Lower leg skin (tissue), 4 donors: Measurements from ENCODE around the gene MINDY4B. TPM values are rescaled to one million over a fixed set of nuclear protein-coding genes. Genes with fewer than 3 reads are reported as not detected.

ENCODE experiments used
- DNase-seq, 2 donors: peaks; one replicate each; pipeline ENCODE4 v3.0.0-alpha.2; 2019; ENCODE audit warnings: low spot score in 2 of 2
- H3K4me3 ChIP-seq: fragments of 200-600 bp; sonication (generic); 2 replicates; pipeline ENCODE4 v1.5.1; 2017; ENCODE audit warnings: mild to moderate bottlenecking, low read depth; ENCODE audit not compliant: poor library complexity, severe bottlenecking
- POLR2A ChIP-seq, 2 donors: fragments of 450-650 bp; IDR thresholded peaks; one replicate each; pipeline ENCODE4 v1.6.1; 2016 to 2017; ENCODE audit warnings: antibody characterized with exemption in 2 of 2, mild to moderate bottlenecking in 1 of 2, moderate library complexity in 1 of 2
- WGBS, 2 donors: methylation state at CpG; one replicate each; pipeline ENCODE4 v1.1.5; 2018; 5-methylcytosine and 5-hydroxymethylcytosine counted together
- intact Hi-C: fragments of 100-400 bp; cut with DNase I; formaldehyde crosslinking; loops from one replicate; pipeline ENCODE4 v1.15.0; 2023; ENCODE audit warnings: low total_unique reads
- total RNA-seq, 4 donors: library from RNA; depleted of rRNA; stranded (reverse); fragments of >200 nt; gene quantifications; one replicate each; pipeline ENCODE4 v1.1.0, GENCODE V29; 2016
- TF ChIP-seq, protein P1 (sequence below), 3 donors: fragments of 450-650 bp; IDR thresholded peaks; one replicate each; pipeline ENCODE4 v1.5.1; 2016; ENCODE audit warnings: antibody characterized with exemption in 3 of 3, mild to moderate bottlenecking in 3 of 3, moderate library complexity in 2 of 3

Gene MINDY4B
- total RNA-seq, 4 donors from 2014 or later = not detected

DNA sequence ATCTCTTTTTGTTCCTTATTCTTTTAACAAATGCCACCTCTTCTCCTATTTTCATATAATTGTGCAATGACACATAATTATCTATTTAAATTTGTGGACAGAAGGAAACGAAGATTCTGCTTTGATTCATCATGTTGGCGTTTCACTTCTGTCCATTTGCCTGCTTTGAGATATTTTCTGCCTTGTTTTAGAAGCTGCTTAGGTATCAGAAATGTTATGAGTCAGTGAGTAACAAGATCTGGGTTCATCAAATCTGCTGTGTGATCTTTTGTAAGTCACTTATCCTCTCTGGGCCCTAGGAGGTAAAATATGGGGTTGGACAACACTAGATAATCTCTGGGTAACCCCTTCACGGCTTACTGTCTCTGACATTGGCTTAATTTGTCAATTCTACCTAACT is 7.3 kb upstream of the MINDY4B start:
- TF ChIP-seq, protein P1, sequence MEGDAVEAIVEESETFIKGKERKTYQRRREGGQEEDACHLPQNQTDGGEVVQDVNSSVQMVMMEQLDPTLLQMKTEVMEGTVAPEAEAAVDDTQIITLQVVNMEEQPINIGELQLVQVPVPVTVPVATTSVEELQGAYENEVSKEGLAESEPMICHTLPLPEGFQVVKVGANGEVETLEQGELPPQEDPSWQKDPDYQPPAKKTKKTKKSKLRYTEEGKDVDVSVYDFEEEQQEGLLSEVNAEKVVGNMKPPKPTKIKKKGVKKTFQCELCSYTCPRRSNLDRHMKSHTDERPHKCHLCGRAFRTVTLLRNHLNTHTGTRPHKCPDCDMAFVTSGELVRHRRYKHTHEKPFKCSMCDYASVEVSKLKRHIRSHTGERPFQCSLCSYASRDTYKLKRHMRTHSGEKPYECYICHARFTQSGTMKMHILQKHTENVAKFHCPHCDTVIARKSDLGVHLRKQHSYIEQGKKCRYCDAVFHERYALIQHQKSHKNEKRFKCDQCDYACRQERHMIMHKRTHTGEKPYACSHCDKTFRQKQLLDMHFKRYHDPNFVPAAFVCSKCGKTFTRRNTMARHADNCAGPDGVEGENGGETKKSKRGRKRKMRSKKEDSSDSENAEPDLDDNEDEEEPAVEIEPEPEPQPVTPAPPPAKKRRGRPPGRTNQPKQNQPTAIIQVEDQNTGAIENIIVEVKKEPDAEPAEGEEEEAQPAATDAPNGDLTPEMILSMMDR (IDR thresholded peaks at IDR 0.05) = no peak
- no peak for TF ChIP-seq POLR2A (IDR thresholded peaks at IDR 0.05)
- DNase-seq = no peak
- intact Hi-C loops = loop anchor here (5.0 kb wide), 1 partner anchor 905 kb away; no protein-coding TSS in a partner anchor
- WGBS, 2 donors = 79 to 86% methylated on average over 3 of the region's 3 CpGs
- H3K4me3 ChIP-seq = no peak overlapping the region

DNA sequence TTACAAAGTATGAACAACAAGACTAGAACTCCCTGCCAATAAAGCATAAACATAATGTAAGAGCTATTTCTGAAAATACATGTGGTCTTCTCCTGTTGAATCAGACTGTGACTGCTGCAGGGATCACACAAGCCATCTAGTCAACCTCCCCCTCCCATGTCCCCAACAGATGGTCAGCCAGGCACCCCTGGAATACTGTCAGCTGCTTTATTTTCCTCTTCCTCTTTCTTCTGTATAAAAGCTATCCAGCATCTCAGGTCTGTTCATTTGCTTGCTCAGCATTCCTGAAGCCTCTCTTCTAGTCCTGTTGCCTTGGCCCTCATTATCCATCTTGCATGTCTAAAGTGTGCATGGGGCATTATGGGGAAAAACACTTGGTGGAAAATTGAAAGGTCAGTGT is 6.5 kb upstream of the MINDY4B start:
- no peak for DNase-seq
- TF ChIP-seq, protein P1 (IDR thresholded peaks at IDR 0.05) = no peak
- TF ChIP-seq POLR2A (IDR thresholded peaks at IDR 0.05) = no peak
- intact Hi-C loops = loop anchor here (5.0 kb wide), 1 partner anchor 906 kb away; no protein-coding TSS in a partner anchor
- H3K4me3 ChIP-seq = no peak overlapping the region

DNA sequence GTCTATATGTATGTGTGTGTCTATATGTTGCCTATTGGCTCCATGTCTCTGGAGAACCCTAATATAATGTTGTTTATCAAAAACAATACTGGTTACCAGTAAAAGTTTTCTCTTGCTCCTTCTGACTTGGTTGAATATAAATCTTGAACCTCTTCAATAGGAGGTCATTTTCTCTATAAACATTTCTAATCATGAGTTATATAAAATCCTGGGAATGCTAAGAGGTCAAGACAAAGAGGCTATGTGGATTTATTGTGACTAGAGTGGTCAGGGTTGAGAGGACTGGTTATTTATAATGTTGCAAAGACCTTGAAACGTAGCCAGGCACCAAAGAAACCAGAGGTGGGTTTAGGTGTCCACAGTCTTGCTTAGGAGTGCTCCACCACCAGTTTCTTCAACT is 1.2 kb upstream of the MINDY4B start:
- no peak for TF ChIP-seq POLR2A (IDR thresholded peaks at IDR 0.05)
- TF ChIP-seq, protein P1 (IDR thresholded peaks at IDR 0.05) = no peak
- DNase-seq = no peak
- no peak overlapping the region for H3K4me3 ChIP-seq
- intact Hi-C loops = no loop called here
- WGBS, 2 donors = 82 to 86% methylated on average over 1 of the region's 1 CpG

DNA sequence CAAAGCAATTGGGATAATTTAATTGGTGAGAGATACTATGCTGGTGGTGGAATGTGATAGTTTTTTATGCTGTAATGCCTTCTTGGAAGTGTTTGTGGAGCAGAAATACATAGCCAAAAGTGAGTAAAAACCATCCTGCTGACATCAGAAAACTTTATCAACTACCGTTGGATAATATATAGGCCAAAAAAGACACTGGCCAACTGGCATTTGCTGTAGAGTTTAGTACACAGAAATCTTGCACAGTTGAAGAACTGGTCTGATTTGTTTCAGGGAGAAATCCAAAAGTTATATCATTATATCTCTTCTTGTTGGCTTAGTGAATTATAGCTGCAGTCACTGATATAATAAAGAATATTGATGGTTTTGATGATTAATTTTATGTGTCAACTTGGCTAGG is 507 bp upstream of the MINDY4B start:
- H3K4me3 ChIP-seq = no peak overlapping the region
- 25 to 50% methylated on average over 1 of the region's 1 CpG for WGBS, 2 donors
- no peak for DNase-seq
- intact Hi-C loops = no loop called here
- no peak for TF ChIP-seq POLR2A (IDR thresholded peaks at IDR 0.05)
- TF ChIP-seq, protein P1 (IDR thresholded peaks at IDR 0.05) = no peak

DNA sequence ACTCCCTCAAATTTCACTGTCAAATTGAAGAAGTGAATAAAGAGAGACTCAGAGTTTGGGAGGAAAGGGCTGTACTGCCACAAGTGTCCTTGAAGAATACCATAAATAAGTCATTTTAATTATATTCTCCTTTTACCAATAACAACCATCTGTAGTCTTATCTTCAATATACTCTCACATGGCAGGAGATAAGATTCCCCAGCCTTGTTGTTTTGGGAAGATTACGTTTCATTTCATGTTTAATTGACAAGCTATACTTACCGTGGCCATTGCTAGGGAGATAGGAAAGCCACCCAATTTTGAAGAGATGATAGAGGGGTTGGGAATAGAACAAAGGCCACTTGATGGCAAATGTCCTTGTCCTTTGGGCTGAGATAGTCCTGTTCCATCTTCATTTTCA is 2.3 kb downstream of the MINDY4B start:
- no peak for TF ChIP-seq POLR2A (IDR thresholded peaks at IDR 0.05)
- TF ChIP-seq, protein P1 (IDR thresholded peaks at IDR 0.05) = no peak
- no peak for DNase-seq
- no peak overlapping the region for H3K4me3 ChIP-seq
- intact Hi-C loops = no loop called here
- WGBS, 2 donors = 74 to 86% methylated on average over 2 of the region's 2 CpGs

DNA sequence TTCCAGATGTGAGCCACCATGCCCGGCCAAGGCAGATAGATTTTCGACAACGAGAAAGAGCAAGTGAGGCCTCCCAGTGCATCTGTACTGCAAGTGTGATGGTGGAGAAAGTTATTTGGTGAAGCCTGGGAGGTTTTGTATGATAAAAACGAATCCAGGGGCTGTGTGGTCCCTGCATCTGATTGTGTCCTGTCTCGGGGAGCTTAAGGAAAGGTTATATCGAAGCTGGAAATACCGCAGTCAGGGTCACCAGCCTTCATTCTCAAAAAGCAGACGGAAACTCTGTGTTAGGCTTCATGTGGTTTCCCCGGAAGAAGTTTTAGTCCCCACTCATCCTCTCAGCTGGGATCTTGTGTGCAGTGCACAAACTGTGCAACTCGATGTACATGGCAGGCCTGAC is 3.4 kb downstream of the MINDY4B start:
- 90 to 94% methylated on average over 10 of the region's 10 CpGs for WGBS, 2 donors
- intact Hi-C loops = no loop called here
- no peak overlapping the region for H3K4me3 ChIP-seq
- TF ChIP-seq POLR2A (IDR thresholded peaks at IDR 0.05) = no peak
- TF ChIP-seq, protein P1 (IDR thresholded peaks at IDR 0.05) = no peak
- no peak for DNase-seq
